ENCODE results near the gene LIMS2.

DNA sequence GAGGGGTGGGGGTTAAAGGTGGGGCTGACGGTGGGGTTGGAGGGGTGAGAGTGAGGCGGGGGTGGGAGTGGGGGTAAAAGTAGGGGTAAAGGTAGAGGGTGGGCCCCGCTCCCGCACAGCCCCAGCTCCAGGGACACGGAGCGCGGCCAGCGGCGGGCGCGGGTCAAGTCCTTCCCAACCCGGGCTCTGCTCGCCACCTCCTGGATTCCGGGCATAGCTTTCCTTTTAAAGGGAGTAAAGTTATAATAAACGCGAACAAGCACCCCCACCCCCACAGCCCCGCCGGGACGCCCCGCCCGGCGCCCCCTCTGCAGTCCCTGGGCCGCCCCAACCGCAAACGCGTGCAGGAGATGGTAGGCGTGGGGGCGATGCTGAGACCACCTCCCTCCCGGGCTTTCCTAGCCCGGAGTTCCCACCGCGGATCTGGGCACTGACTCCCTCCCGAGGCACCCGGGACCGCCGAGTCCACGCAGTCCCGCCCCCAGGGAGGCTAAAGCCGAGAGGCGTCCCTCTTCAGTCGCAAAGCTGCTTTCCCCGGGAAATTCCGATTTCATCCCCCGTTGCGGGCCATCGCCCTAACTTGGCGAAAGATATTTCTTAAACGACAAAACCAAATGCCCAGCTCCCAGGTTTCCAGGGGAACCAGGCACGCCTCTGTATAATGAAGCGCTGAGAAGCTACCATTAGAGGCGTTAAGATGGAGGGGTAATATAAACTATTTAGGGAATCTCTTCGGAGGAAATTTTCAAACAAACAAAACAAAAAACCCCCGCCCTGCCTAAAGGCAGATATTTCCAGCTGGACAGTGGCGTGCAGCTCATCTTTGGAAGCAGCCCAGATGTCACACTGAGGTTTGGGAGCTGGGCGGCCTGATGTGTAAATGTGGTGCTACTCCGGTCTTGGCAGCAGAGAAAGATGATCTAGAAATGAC, at the start of gene LIMS2:
- TF ChIP-seq, protein P1, sequence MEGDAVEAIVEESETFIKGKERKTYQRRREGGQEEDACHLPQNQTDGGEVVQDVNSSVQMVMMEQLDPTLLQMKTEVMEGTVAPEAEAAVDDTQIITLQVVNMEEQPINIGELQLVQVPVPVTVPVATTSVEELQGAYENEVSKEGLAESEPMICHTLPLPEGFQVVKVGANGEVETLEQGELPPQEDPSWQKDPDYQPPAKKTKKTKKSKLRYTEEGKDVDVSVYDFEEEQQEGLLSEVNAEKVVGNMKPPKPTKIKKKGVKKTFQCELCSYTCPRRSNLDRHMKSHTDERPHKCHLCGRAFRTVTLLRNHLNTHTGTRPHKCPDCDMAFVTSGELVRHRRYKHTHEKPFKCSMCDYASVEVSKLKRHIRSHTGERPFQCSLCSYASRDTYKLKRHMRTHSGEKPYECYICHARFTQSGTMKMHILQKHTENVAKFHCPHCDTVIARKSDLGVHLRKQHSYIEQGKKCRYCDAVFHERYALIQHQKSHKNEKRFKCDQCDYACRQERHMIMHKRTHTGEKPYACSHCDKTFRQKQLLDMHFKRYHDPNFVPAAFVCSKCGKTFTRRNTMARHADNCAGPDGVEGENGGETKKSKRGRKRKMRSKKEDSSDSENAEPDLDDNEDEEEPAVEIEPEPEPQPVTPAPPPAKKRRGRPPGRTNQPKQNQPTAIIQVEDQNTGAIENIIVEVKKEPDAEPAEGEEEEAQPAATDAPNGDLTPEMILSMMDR (conservative IDR thresholded peaks at IDR 0.05; ENCODE audit: low read depth in 2 of 2): peak in 1 of 2 experiments; percentile 21; a peak in 1 of 4 replicates
- no peak for TF ChIP-seq POLR2AphosphoS5 (IDR thresholded peaks at IDR 0.05; ENCODE audit: low read depth)
- TF ChIP-seq EZH2phosphoT487 (IDR thresholded peaks at IDR 0.05; ENCODE audit: unreplicated experiment): no peak
